Thymus (tissue), 11 donors: Measurements from ENCODE around the gene XRCC4. TPM values are rescaled to one million over a fixed set of nuclear protein-coding genes. Genes with fewer than 3 reads are reported as not detected.
"Not testable (repeated sequence)": the region's sequence is repeated elsewhere in the genome, so short reads cannot be mapped to it uniquely, and the experiment has no call there.

ENCODE experiments used
- DNase-seq, 9 donors: peaks; one replicate each; pipeline ENCODE4 v3.0.0-alpha.2; 2013; ENCODE audit warnings: low spot score in 9 of 9, low read depth in 6 of 9, missing footprints in 1 of 9
- H3K27ac ChIP-seq, 2 donors: one replicate each; pipeline ENCODE4 v1.5.1; 2013; ENCODE audit warnings: control low read depth in 1 of 2, low read depth in 1 of 2, low read length in 1 of 2, mild to moderate bottlenecking in 1 of 2, moderate library complexity in 1 of 2
- H3K27me3 ChIP-seq, 2 donors: one replicate each; pipeline ENCODE4 v1.5.1; 2013; ENCODE audit warnings: low read length in 1 of 2; ENCODE audit not compliant: control insufficient read depth in 2 of 2, insufficient read depth in 1 of 2
- H3K36me3 ChIP-seq, 2 donors: one replicate each; pipeline ENCODE4 v1.5.1; 2013; ENCODE audit warnings: low read length in 1 of 2, mild to moderate bottlenecking in 1 of 2, moderate library complexity in 1 of 2; ENCODE audit not compliant: control insufficient read depth in 2 of 2, insufficient read depth in 2 of 2
- H3K4me1 ChIP-seq, 2 donors: one replicate each; pipeline ENCODE4 v1.5.1; 2013; ENCODE audit warnings: low read length in 2 of 2; ENCODE audit not compliant: control insufficient read depth in 2 of 2, insufficient read depth in 2 of 2
- H3K4me3 ChIP-seq, 2 donors: one replicate each; pipeline ENCODE4 v1.5.1; 2013; ENCODE audit warnings: low read length in 2 of 2, control low read depth in 1 of 2, mild to moderate bottlenecking in 1 of 2
- H3K9me3 ChIP-seq, 2 donors: one replicate each; pipeline ENCODE4 v1.5.1; 2013; ENCODE audit warnings: low read length in 1 of 2, mild to moderate bottlenecking in 1 of 2; ENCODE audit not compliant: control insufficient read depth in 2 of 2, insufficient read depth in 1 of 2
- WGBS: extraction: QIAGEN DNeasy Blood & Tissue Kit; methylation state at CpG from one replicate; pipeline ENCODE4 v1.1.7; 2013; 5-methylcytosine and 5-hydroxymethylcytosine counted together
- polyA plus RNA-seq: library from polyadenylated mRNA; stranded (reverse); fragments of 200-250 nt; gene quantifications from one replicate; pipeline ENCODE4 v1.2.3, GENCODE V29; 2013
- total RNA-seq: library from RNA; stranded (reverse); fragments of 120-200 nt; gene quantifications from one replicate; pipeline ENCODE4 v1.2.4, GENCODE V29; 2013
- donor health status: healthy.

Gene XRCC4
- total and polyA plus RNA-seq, 2 donors, result 12.5 to 21.3 TPM

- DNase-seq, result no peak
- Histone ChIP-seq H3K27ac (no peak overlapping the region), H3K36me3 (no peaks in the 10 kb centered on the region), H3K27me3 (no peaks in the 10 kb centered on the region), H3K9me3 (no peaks in the 10 kb centered on the region), H3K4me1 (no peaks in the 10 kb centered on the region), H3K4me3 (no peak overlapping the region)
These were observed 72.3 kb downstream of the XRCC4 start for GRCh38 chr5:83149671-83150070.

GRCh38 chr5:83151821-83152220 lies 74.5 kb downstream of the XRCC4 start:
- WGBS, result 100% methylated on average over 1 of the region's 1 CpG
- no peaks in the 10 kb centered on the region for H3K9me3 ChIP-seq
- no peak for DNase-seq
- H3K4me1 ChIP-seq, result no peaks in the 10 kb centered on the region
- no peak overlapping the region for H3K27ac ChIP-seq
- H3K36me3 ChIP-seq, result no peaks in the 10 kb centered on the region
- H3K4me3 ChIP-seq, result no peak overlapping the region
- H3K27me3 ChIP-seq, result no peaks in the 10 kb centered on the region

DNA sequence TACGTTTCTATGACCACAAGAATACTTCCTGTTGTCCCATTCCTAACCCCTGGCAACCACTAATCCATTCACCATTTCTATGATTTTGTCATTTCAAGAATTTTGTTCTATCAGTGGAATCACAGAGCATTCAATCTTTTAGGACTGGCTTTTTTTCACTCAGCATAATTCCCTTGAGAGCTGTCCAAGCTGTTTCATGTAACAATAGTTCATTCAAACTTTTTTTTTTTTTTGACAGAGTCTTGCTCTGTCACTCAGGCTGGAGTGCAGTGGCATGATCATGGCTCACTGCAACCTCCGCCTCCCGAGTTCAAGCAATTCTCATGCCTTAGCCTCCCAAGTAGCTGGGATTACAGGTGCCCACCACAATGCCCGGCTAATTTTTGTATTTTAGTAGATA lies 75.6 kb downstream of the XRCC4 start:
- H3K9me3 ChIP-seq, DNase-seq, H3K27me3 ChIP-seq, H3K36me3 ChIP-seq, H3K27ac ChIP-seq, H3K4me1 ChIP-seq, H3K4me3 ChIP-seq: not testable (repeated sequence)
- 86% methylated on average over 4 of the region's 4 CpGs for WGBS

DNA sequence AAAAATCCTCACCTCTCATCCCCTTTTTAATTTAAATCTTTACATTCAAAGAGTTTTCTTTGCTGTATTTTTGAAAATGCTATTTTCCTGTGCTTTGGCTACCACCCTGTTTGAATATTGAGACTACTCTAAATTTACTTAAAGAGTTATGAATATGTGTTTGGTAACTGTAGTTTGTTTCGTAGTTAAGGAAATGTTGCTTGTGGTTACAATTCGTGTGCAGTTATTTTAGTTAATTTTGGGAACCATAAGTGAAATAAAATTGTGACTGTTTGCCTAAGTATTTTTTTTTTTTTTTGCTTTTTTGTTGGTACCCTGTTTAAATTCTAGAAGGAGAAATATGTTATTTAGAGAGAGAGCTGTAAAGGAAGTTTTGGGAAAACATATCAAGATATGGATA lies 78.7 kb downstream of the XRCC4 start:
- no peaks in the 10 kb centered on the region for H3K27me3 ChIP-seq
- no peaks in the 10 kb centered on the region for H3K9me3 ChIP-seq
- no peak overlapping the region for H3K27ac ChIP-seq
- no peak overlapping the region for H3K4me3 ChIP-seq
- H3K4me1 ChIP-seq, result no peaks in the 10 kb centered on the region
- DNase-seq, result no peak
- WGBS, result 51% methylated on average over 2 of the region's 2 CpGs
- H3K36me3 ChIP-seq, result no peaks in the 10 kb centered on the region

GRCh38 chr5:83157163-83157562 lies 79.8 kb downstream of the XRCC4 start:
- no peak for DNase-seq
- 83% methylated on average over 2 of the region's 2 CpGs for WGBS
- H3K9me3 ChIP-seq, result no peaks in the 10 kb centered on the region

DNA sequence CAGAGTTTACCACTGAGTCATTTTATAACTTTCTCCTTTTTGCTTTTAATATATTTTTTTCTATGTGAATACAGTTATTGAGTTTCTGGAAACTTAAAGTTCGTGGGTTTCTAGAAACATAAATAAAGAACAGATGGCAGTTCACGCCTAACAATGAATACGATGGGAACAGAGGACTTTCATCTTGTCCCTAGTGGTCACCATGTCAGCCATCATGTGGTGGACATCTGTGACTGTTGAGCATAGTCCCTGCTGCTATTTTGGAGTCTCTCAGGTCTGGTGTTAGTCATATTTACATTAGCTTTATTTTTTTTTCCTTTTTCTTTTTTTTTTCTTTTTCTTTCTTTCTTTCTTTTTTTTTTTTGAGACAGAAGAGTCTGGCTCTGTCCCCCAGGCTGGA lies 85.3 kb downstream of the XRCC4 start:
- Histone ChIP-seq H3K4me3 (no peak overlapping the region), H3K27ac (no peak overlapping the region), H3K27me3 (no peaks in the 10 kb centered on the region), H3K9me3 (no peaks in the 10 kb centered on the region), H3K4me1 (no peaks in the 10 kb centered on the region), H3K36me3 (no peaks in the 10 kb centered on the region)
- DNase-seq, result no peak
- 64% methylated on average over 3 of the region's 3 CpGs for WGBS

More at GRCh38 chr5:83157163-83157562, 79.8 kb downstream of the XRCC4 start:
- no peaks in the 10 kb centered on the region for H3K4me1 ChIP-seq
- H3K27ac ChIP-seq, result no peak overlapping the region
- H3K4me3 ChIP-seq, result no peak overlapping the region
- H3K27me3 ChIP-seq, result no peaks in the 10 kb centered on the region
- H3K36me3 ChIP-seq, result no peaks in the 10 kb centered on the region

GRCh38 chr5:83167538-83167937 lies 90.2 kb downstream of the XRCC4 start:
- Histone ChIP-seq H3K27ac (no peak overlapping the region), H3K36me3 (no peaks in the 10 kb centered on the region), H3K4me3 (no peak overlapping the region), H3K27me3 (no peaks in the 10 kb centered on the region), H3K9me3 (no peaks in the 10 kb centered on the region), H3K4me1 (no peaks in the 10 kb centered on the region)
- DNase-seq, result no peak

DNA sequence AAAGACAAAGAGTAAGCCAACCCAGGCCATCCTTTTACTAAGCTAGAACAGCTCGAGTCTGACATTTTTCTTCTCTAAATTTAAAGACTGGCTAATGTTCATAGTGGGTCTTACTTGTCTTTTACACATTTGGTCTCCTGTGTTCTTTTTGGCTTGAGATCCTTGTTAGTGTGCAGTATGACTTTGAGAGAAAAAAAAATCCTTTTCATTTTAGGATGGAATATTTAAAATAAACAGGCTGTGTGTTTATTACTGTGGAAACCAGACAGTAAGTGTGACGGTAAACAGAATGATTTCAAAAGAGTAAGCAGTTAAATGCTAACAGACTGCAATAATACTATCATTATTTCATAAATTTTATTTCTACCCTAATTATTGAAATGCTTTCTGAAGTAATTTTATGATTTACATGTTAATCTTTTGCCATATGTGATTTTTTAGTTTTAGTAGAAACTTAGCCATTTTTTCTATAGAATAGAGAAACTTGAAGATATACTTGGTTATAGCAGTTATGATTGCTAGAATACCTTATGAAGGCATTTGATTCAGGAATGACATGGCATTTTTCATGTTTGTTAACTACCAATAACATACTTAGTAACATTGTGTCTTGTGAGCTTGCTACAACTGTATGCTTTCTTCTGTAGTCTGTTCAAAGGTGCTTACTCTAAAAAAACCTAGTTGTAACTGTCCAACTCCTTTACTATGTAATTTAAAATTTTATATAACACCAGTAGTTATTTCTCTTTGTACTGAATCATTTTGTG lies 92.4 kb downstream of the XRCC4 start:
- Histone ChIP-seq H3K36me3 (no peaks in the 10 kb centered on the region), H3K27me3 (no peaks in the 10 kb centered on the region), H3K27ac (no peak overlapping the region), H3K4me1 (no peaks in the 10 kb centered on the region), H3K9me3 (no peaks in the 10 kb centered on the region), H3K4me3 (no peak overlapping the region)
- no peak for DNase-seq
- 97% methylated on average over 2 of the region's 2 CpGs for whole genome bisulfite sequencing

GRCh38 chr5:83172011-83172410 lies 94.7 kb downstream of the XRCC4 start:
- Histone ChIP-seq H3K27me3 (no peaks in the 10 kb centered on the region), H3K9me3 (no peaks in the 10 kb centered on the region), H3K4me1 (no peaks in the 10 kb centered on the region), H3K4me3 (no peak overlapping the region), H3K36me3 (no peaks in the 10 kb centered on the region), H3K27ac (no peak overlapping the region)
- DNase-seq, result no peak
- 99% methylated on average over 1 of the region's 1 CpG for WGBS
